Activated T-cell treated with anti-CD3 and anti-CD28 coated beads, Interleukin-2, amount 50 U/mL, for 24 hours (primary cell): Measurements from ENCODE around the gene PTPRG.

Experiments used
- DNase-seq: peaks from one replicate; pipeline ENCODE4 v3.0.0-alpha.2; 2020
- H3K27ac Mint-ChIP-seq: 2 replicates; pipeline ENCODE4 v1.8.0; 2020; ENCODE audit warnings: mild to moderate bottlenecking, mixed read lengths
- H3K27me3 Mint-ChIP-seq: 2 replicates; pipeline ENCODE4 v1.8.0; 2020; ENCODE audit warnings: mixed read lengths
- H3K36me3 Mint-ChIP-seq: 2 replicates; pipeline ENCODE4 v1.8.0; 2020; ENCODE audit warnings: low read depth, mixed read lengths
- H3K4me1 Mint-ChIP-seq: 2 replicates; pipeline ENCODE4 v1.8.0; 2020; ENCODE audit warnings: low read depth, mixed read lengths
- H3K4me3 Mint-ChIP-seq: 2 replicates; pipeline ENCODE4 v1.8.0; 2020; ENCODE audit warnings: mild to moderate bottlenecking, moderate library complexity, mixed read lengths
- H3K9me3 Mint-ChIP-seq: 2 replicates; pipeline ENCODE4 v1.8.0; 2020; ENCODE audit warnings: mixed read lengths

Gene PTPRG

GRCh38 chr3:61913701-61914100 is 352.3 kb downstream of the PTPRG start:
- Mint-ChIP-seq H3K36me3 (no peaks in the 10 kb centered on the region), H3K27ac (no peak overlapping the region), H3K4me1 (no peaks in the 10 kb centered on the region), H3K27me3 (peaks cover 2% of the 10 kb centered on the region), H3K4me3 (no peak overlapping the region), H3K9me3 (no peaks in the 10 kb centered on the region)
- no peak for DNase-seq

GRCh38 chr3:61914276-61914675 is 352.9 kb downstream of the PTPRG start:
- H3K27ac Mint-ChIP-seq = no peak overlapping the region
- peaks cover 2% of the 10 kb centered on the region for H3K27me3 Mint-ChIP-seq
- no peaks in the 10 kb centered on the region for H3K4me1 Mint-ChIP-seq
- H3K36me3 Mint-ChIP-seq = no peaks in the 10 kb centered on the region
- no peaks in the 10 kb centered on the region for H3K9me3 Mint-ChIP-seq
- no peak overlapping the region for H3K4me3 Mint-ChIP-seq
- DNase-seq = no peak

- H3K36me3 Mint-ChIP-seq = no peaks in the 10 kb centered on the region
- no peak overlapping the region for H3K4me3 Mint-ChIP-seq
- no peaks in the 10 kb centered on the region for H3K9me3 Mint-ChIP-seq
- DNase-seq = no peak
- H3K27me3 Mint-ChIP-seq = peaks cover 2% of the 10 kb centered on the region
- no peak overlapping the region for H3K27ac Mint-ChIP-seq
- H3K4me1 Mint-ChIP-seq = no peaks in the 10 kb centered on the region
Measured at GRCh38 chr3:61915296-61915695, 353.9 kb downstream of the PTPRG start.

GRCh38 chr3:61919371-61919770 is 358.0 kb downstream of the PTPRG start:
- H3K4me3 Mint-ChIP-seq = no peak overlapping the region
- no peak for DNase-seq
- no peaks in the 10 kb centered on the region for H3K4me1 Mint-ChIP-seq
- no peaks in the 10 kb centered on the region for H3K9me3 Mint-ChIP-seq
- no peaks in the 10 kb centered on the region for H3K36me3 Mint-ChIP-seq
- no peaks in the 10 kb centered on the region for H3K27me3 Mint-ChIP-seq
- no peak overlapping the region for H3K27ac Mint-ChIP-seq

GRCh38 chr3:61922118-61922517 is 360.7 kb downstream of the PTPRG start:
- H3K36me3 Mint-ChIP-seq = no peaks in the 10 kb centered on the region

GRCh38 chr3:61924090-61924735 is 362.8 kb downstream of the PTPRG start:
- Mint-ChIP-seq H3K27ac (no peak overlapping the region), H3K4me1 (no peaks in the 10 kb centered on the region), H3K9me3 (no peaks in the 10 kb centered on the region), H3K4me3 (no peak overlapping the region), H3K27me3 (peaks cover 2% of the 10 kb centered on the region), H3K36me3 (no peaks in the 10 kb centered on the region)
- DNase-seq = no peak

More at GRCh38 chr3:61922118-61922517, 360.7 kb downstream of the PTPRG start:
- H3K9me3 Mint-ChIP-seq = no peaks in the 10 kb centered on the region
- H3K4me1 Mint-ChIP-seq = no peaks in the 10 kb centered on the region
- H3K4me3 Mint-ChIP-seq = no peak overlapping the region
- no peak for DNase-seq
- peaks cover 2% of the 10 kb centered on the region for H3K27me3 Mint-ChIP-seq
- H3K27ac Mint-ChIP-seq = no peak overlapping the region

GRCh38 chr3:61924991-61925390 is 363.6 kb downstream of the PTPRG start:
- Mint-ChIP-seq H3K4me1 (no peaks in the 10 kb centered on the region), H3K27me3 (peaks cover 2% of the 10 kb centered on the region), H3K9me3 (peaks cover 5% of the 10 kb centered on the region), H3K4me3 (no peak overlapping the region), H3K27ac (no peak overlapping the region), H3K36me3 (no peaks in the 10 kb centered on the region)
- DNase-seq = no peak

GRCh38 chr3:61925721-61926120 is 364.4 kb downstream of the PTPRG start:
- Mint-ChIP-seq H3K4me3 (no peak overlapping the region), H3K4me1 (no peaks in the 10 kb centered on the region), H3K27me3 (peaks cover 2% of the 10 kb centered on the region), H3K36me3 (no peaks in the 10 kb centered on the region), H3K27ac (no peak overlapping the region), H3K9me3 (peaks cover 5% of the 10 kb centered on the region)
- no peak for DNase-seq

GRCh38 chr3:61926923-61927322 is 365.6 kb downstream of the PTPRG start:
- Mint-ChIP-seq H3K27ac (no peak overlapping the region), H3K4me3 (no peak overlapping the region), H3K36me3 (no peaks in the 10 kb centered on the region), H3K4me1 (no peaks in the 10 kb centered on the region), H3K27me3 (peaks cover 2% of the 10 kb centered on the region), H3K9me3 (peaks cover 7% of the 10 kb centered on the region)
- DNase-seq = no peak

- no peak for DNase-seq
- no peaks in the 10 kb centered on the region for H3K36me3 Mint-ChIP-seq
- H3K27ac Mint-ChIP-seq = no peak overlapping the region
- H3K9me3 Mint-ChIP-seq = peaks cover 7% of the 10 kb centered on the region
- no peak overlapping the region for H3K4me3 Mint-ChIP-seq
- no peaks in the 10 kb centered on the region for H3K4me1 Mint-ChIP-seq
- H3K27me3 Mint-ChIP-seq = peaks cover 2% of the 10 kb centered on the region
Measured at GRCh38 chr3:61927332-61927731, 366.0 kb downstream of the PTPRG start.

GRCh38 chr3:61928039-61928438 is 366.7 kb downstream of the PTPRG start:
- H3K27me3 Mint-ChIP-seq = peaks cover 2% of the 10 kb centered on the region
- no peak overlapping the region for H3K27ac Mint-ChIP-seq
- peaks cover 7% of the 10 kb centered on the region for H3K9me3 Mint-ChIP-seq
- H3K4me1 Mint-ChIP-seq = no peaks in the 10 kb centered on the region
- no peaks in the 10 kb centered on the region for H3K36me3 Mint-ChIP-seq
- H3K4me3 Mint-ChIP-seq = no peak overlapping the region
- DNase-seq = no peak

- DNase-seq = no peak
- no peaks in the 10 kb centered on the region for H3K4me1 Mint-ChIP-seq
- peaks cover 2% of the 10 kb centered on the region for H3K27me3 Mint-ChIP-seq
- H3K36me3 Mint-ChIP-seq = no peaks in the 10 kb centered on the region
- H3K4me3 Mint-ChIP-seq = no peak overlapping the region
- H3K9me3 Mint-ChIP-seq = peaks cover 7% of the 10 kb centered on the region
- no peak overlapping the region for H3K27ac Mint-ChIP-seq
Measured at GRCh38 chr3:61928776-61929314, 367.5 kb downstream of the PTPRG start.

- H3K27ac Mint-ChIP-seq = no peak overlapping the region
- no peak overlapping the region for H3K4me3 Mint-ChIP-seq
- DNase-seq = no peak
- H3K9me3 Mint-ChIP-seq = peaks cover 7% of the 10 kb centered on the region
- peaks cover 2% of the 10 kb centered on the region for H3K27me3 Mint-ChIP-seq
- H3K36me3 Mint-ChIP-seq = no peaks in the 10 kb centered on the region
- no peaks in the 10 kb centered on the region for H3K4me1 Mint-ChIP-seq
Measured at GRCh38 chr3:61929617-61930016, 368.2 kb downstream of the PTPRG start.

- Mint-ChIP-seq H3K27ac (no peak overlapping the region), H3K27me3 (no peaks in the 10 kb centered on the region), H3K4me3 (no peak overlapping the region)
Measured at GRCh38 chr3:61932499-61932898, 371.1 kb downstream of the PTPRG start.

GRCh38 chr3:61933798-61934504 is 372.6 kb downstream of the PTPRG start:
- Mint-ChIP-seq H3K27ac (no peak overlapping the region), H3K4me1 (no peaks in the 10 kb centered on the region), H3K36me3 (no peaks in the 10 kb centered on the region), H3K9me3 (peaks cover 14% of the 10 kb centered on the region), H3K4me3 (no peak overlapping the region), H3K27me3 (no peaks in the 10 kb centered on the region)
- DNase-seq = no peak

More at GRCh38 chr3:61932499-61932898, 371.1 kb downstream of the PTPRG start:
- Mint-ChIP-seq H3K36me3 (no peaks in the 10 kb centered on the region), H3K9me3 (peaks cover 14% of the 10 kb centered on the region), H3K4me1 (no peaks in the 10 kb centered on the region)
- DNase-seq = no peak
